ENCODE data around the gene RPL28.

RPL28 gene

DNA sequence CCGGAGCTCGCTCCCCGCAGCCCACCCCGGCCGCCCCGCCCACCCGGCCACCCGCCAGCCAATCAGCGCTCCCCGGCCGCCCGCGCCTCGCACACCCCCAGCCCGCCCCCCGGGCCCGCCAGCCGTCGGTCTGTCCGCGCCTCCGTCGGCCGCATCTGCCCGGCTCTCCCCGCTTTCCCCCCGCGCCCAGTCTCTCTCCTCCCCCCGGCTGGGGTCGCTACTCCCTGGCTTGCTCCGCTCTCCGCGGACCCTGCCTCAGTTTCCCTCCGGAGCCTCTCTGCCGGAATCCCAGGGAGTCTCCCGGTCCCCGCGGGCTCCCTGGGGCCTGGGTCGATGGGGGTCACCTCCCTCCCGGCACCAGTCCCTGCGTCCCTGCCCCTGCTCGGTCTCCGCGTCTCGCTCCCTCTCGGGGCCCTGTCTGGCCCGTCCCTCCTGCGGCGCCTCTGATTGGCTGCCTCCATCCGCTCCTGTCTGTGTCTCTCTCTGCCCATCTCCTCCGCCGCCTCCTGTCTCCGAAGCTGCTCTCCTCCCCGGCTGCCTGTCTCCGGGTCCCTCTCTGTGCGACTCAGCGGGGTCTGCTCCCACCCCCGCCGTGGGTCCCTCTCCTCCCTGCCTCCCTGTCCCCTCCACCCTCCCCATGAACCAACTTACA is 16.0 kb upstream of the RPL28 start:
- no peaks in the 10 kb centered on the region for H3K27me3 ChIP-seq (ENCODE audit: insufficient read depth, low read length, poor library complexity)
- no peak overlapping the region for H3K4me3 ChIP-seq (ENCODE audit: low read depth in 1 of 2, low read length in 2 of 2)
- no peaks in the 10 kb centered on the region for H3K79me2 ChIP-seq (ENCODE audit: insufficient read depth, low read length)
- H2AFZ ChIP-seq (ENCODE audit: low read depth, low read length) = no peak overlapping the region
- H3K4me2 ChIP-seq (ENCODE audit: insufficient read depth, low read length) = no peak overlapping the region
- H3K27ac ChIP-seq (ENCODE audit: low read length) = no peak overlapping the region
- TF ChIP-seq, protein P1, sequence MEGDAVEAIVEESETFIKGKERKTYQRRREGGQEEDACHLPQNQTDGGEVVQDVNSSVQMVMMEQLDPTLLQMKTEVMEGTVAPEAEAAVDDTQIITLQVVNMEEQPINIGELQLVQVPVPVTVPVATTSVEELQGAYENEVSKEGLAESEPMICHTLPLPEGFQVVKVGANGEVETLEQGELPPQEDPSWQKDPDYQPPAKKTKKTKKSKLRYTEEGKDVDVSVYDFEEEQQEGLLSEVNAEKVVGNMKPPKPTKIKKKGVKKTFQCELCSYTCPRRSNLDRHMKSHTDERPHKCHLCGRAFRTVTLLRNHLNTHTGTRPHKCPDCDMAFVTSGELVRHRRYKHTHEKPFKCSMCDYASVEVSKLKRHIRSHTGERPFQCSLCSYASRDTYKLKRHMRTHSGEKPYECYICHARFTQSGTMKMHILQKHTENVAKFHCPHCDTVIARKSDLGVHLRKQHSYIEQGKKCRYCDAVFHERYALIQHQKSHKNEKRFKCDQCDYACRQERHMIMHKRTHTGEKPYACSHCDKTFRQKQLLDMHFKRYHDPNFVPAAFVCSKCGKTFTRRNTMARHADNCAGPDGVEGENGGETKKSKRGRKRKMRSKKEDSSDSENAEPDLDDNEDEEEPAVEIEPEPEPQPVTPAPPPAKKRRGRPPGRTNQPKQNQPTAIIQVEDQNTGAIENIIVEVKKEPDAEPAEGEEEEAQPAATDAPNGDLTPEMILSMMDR (IDR thresholded peaks at IDR 0.05; ENCODE audit: borderline replicate concordance, extremely low read depth, low read length, poor library complexity, severe bottlenecking) = no peak
- TF ChIP-seq EZH2 (IDR thresholded peaks at IDR 0.05; ENCODE audit: borderline replicate concordance, low read depth, low read length, severe bottlenecking) = no peak
- H4K20me1 ChIP-seq (ENCODE audit: insufficient read depth, low read length) = 0 out of 2 replicates have a peak, but pooled peaks cover 2% of the 10 kb centered on the region
- no peaks in the 10 kb centered on the region for H3K4me1 ChIP-seq (ENCODE audit: insufficient read depth, low read length)
- no peak for DNase-seq
- no peaks in the 10 kb centered on the region for H3K9me3 ChIP-seq (ENCODE audit: insufficient read depth, low read length, severe bottlenecking)
- H3K36me3 ChIP-seq (ENCODE audit: insufficient read depth, low read length) = no peaks in the 10 kb centered on the region
- no peak for ATAC-seq (ENCODE audit: insufficient read depth, low read depth)
- no peak overlapping the region for H3K9ac ChIP-seq (ENCODE audit: low read depth, low read length)

DNA sequence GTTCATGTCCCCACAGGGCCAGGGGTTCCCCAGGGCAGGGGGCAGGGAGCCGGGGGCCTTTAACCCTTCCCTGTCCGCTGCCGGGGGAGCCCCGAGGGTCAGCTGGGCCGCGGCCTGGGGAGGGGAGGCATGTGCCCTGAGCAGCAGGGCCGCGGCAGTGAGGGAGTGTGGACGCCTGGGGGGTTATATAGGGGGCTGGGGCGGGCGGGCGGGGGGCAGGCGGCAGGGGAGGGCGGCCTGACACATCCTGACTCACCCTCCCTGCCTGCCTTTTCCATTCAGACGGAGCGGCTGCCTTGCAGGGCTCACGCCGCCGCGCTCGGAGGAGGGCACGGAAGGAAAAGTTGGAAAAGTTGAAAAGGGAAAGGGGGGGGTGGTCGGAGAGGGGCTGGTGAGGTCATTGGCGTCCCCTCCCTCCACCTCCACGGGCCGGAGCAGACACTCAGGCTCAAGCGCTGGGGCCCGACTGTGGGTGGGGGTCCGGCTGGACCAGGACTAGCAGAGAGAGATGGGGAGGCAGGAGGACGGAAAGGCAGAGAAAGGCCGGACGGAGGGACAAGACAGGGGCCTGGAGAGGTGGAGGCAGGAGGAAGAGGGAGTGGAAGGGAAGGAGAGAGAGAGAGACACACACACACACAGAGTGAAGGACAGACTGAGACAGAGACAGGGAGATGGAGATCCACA is 15.3 kb upstream of the RPL28 start, which contains the start of gene IL11:
Gene IL11 (minus strand): TSS at position 159 of the 684 bp plus-strand sequence. CDS start 153 bp downstream, at position 6.
- H4K20me1 ChIP-seq (ENCODE audit: insufficient read depth, low read length) = 0 out of 2 replicates have a peak, but pooled peaks cover 2% of the 10 kb centered on the region
- H3K4me1 ChIP-seq (ENCODE audit: insufficient read depth, low read length) = no peaks in the 10 kb centered on the region
- DNase-seq (no peak), ATAC-seq (ENCODE audit: insufficient read depth, low read depth) (no peak; the same call in 2 of the 3 replicates)
- no peak within 1 kb of the TSS for H2AFZ ChIP-seq (ENCODE audit: low read depth, low read length)
- H3K4me3 ChIP-seq (ENCODE audit: low read depth in 1 of 2, low read length in 2 of 2) = no peak within 1 kb of the TSS
- no peaks in the 10 kb centered on the region for H3K27me3 ChIP-seq (ENCODE audit: insufficient read depth, low read length, poor library complexity)
- H3K36me3 ChIP-seq (ENCODE audit: insufficient read depth, low read length) = no peaks in the 10 kb centered on the region
- H3K9ac ChIP-seq (ENCODE audit: low read depth, low read length) = no peak within 1 kb of the TSS
- no peak within 1 kb of the TSS for H3K4me2 ChIP-seq (ENCODE audit: insufficient read depth, low read length)
- H3K79me2 ChIP-seq (ENCODE audit: insufficient read depth, low read length) = no peaks in the 10 kb centered on the region
- H3K27ac ChIP-seq (ENCODE audit: low read length) = no peak within 1 kb of the TSS
- no peaks in the 10 kb centered on the region for H3K9me3 ChIP-seq (ENCODE audit: insufficient read depth, low read length, severe bottlenecking)
- TF ChIP-seq, protein P1 (IDR thresholded peaks at IDR 0.05; ENCODE audit: borderline replicate concordance, extremely low read depth, low read length, poor library complexity, severe bottlenecking) = no peak
- no peak for TF ChIP-seq EZH2 (IDR thresholded peaks at IDR 0.05; ENCODE audit: borderline replicate concordance, low read depth, low read length, severe bottlenecking)

DNA sequence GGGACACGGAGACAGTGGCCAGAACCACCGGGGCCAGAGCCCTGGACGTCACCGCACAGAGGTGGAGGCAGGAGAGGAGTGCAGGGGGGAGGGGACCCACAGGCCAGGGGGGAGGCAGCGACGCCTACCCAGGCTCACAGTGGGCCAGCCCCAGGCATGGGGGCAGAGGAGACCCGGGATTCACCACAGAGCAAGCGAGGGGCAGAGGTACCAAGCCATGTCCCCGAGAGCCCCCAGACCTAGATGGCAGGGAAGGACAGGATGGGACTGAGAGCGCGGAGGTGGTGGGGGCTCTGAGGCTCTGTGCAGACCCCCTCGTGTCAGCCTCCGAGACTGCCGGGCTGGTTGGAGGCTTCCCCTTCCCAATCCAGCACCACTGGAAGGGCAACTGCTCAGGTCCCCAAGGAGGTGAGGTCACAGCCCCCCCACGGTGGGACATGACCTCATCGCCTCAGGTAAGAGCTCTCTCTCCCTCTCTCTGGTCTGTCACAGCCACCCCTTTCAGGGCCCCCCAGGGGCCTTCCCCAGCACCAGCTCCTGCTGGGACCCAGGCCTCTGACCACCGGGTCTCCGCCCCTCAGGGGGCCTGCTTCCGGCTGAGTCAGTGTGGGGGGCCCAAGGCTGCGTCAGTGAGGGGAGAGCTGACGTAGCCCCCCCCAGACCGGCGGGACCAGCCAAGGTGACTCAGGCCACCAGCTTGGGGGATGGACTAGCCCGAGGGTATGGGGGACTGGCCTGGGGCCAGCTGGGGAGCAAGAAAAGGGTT is 13.2 kb upstream of the RPL28 start:
- H3K9ac ChIP-seq (ENCODE audit: low read depth, low read length) = no peak overlapping the region
- no peak overlapping the region for H2AFZ ChIP-seq (ENCODE audit: low read depth, low read length)
- no peak for ATAC-seq (ENCODE audit: insufficient read depth, low read depth)
- TF ChIP-seq, protein P1 (IDR thresholded peaks at IDR 0.05; ENCODE audit: borderline replicate concordance, extremely low read depth, low read length, poor library complexity, severe bottlenecking) = no peak
- TF ChIP-seq EZH2 (IDR thresholded peaks at IDR 0.05; ENCODE audit: borderline replicate concordance, low read depth, low read length, severe bottlenecking) = no peak
- no peak for DNase-seq
- no peaks in the 10 kb centered on the region for H3K36me3 ChIP-seq (ENCODE audit: insufficient read depth, low read length)
- no peak overlapping the region for H3K4me3 ChIP-seq (ENCODE audit: low read depth in 1 of 2, low read length in 2 of 2)
- no peaks in the 10 kb centered on the region for H3K9me3 ChIP-seq (ENCODE audit: insufficient read depth, low read length, severe bottlenecking)
- no peak overlapping the region for H3K4me2 ChIP-seq (ENCODE audit: insufficient read depth, low read length)
- H4K20me1 ChIP-seq (ENCODE audit: insufficient read depth, low read length) = 0 out of 2 replicates have a peak, but pooled peaks cover 2% of the 10 kb centered on the region
- no peaks in the 10 kb centered on the region for H3K27me3 ChIP-seq (ENCODE audit: insufficient read depth, low read length, poor library complexity)
- H3K79me2 ChIP-seq (ENCODE audit: insufficient read depth, low read length) = no peaks in the 10 kb centered on the region
- H3K4me1 ChIP-seq (ENCODE audit: insufficient read depth, low read length) = no peaks in the 10 kb centered on the region
- no peak overlapping the region for H3K27ac ChIP-seq (ENCODE audit: low read length)
